GM12878 (cell line): Measurements from ENCODE around the gene C10orf90.

Experiments
- CHD1 ChIP-seq: IDR thresholded peaks from 2 replicates; pipeline ENCODE4 v1.6.1; 2012; ENCODE audit warnings: low read depth, low read length, improper control_type of control experiment
- EP300 ChIP-seq, 2 experiments: fragments of 150-350 bp in 1 of 2; IDR thresholded peaks; 2 replicates each; pipeline ENCODE4 v1.6.1; 2011 to 2012; ENCODE audit warnings: low read depth in 2 of 2, low read length in 2 of 2, borderline replicate concordance in 1 of 2, improper control_type of control experiment in 1 of 2, inconsistent platforms in 1 of 2; ENCODE audit not compliant: control insufficient read depth in 1 of 2
- EZH2 ChIP-seq: IDR thresholded peaks from 2 replicates; pipeline ENCODE4 v1.6.1; 2012; ENCODE audit warnings: low read depth, mild to moderate bottlenecking, control low read depth, inconsistent platforms, low read length, borderline replicate concordance; ENCODE audit not compliant: control insufficient read depth
- HDGF ChIP-seq: fragments of 450-650 bp; IDR thresholded peaks from 2 replicates; pipeline ENCODE4 v1.6.1; 2016; ENCODE audit warnings: antibody characterized with exemption
- KDM1A ChIP-seq: fragments of 200-600 bp; sonication (generic); IDR thresholded peaks from 2 replicates; pipeline ENCODE4 v1.6.1; 2016; ENCODE audit warnings: borderline replicate concordance
- MAX ChIP-seq: IDR thresholded peaks from 2 replicates; pipeline ENCODE4 v1.6.1; 2012; ENCODE audit warnings: low read depth, low read length, improper control_type of control experiment
- NR2C2 ChIP-seq: IDR thresholded peaks from 2 replicates; pipeline ENCODE4 v1.6.1; 2011; ENCODE audit warnings: borderline replicate concordance, low read depth; ENCODE audit not compliant: control insufficient read depth, insufficient read length
- POLR2A ChIP-seq: IDR thresholded peaks from 2 replicates; pipeline ENCODE4 v1.6.1; 2011; ENCODE audit warnings: low read depth, mild to moderate bottlenecking, low read length
- POLR2AphosphoS5 ChIP-seq: IDR thresholded peaks from 2 replicates; pipeline ENCODE4 v1.6.1; 2011; ENCODE audit warnings: mild to moderate bottlenecking, low read length, inconsistent platforms
- RELA ChIP-seq: fragments of 450-650 bp; IDR thresholded peaks from 2 replicates; pipeline ENCODE4 v1.8.0; 2014; ENCODE audit warnings: borderline replicate concordance; ENCODE audit not compliant: partially characterized antibody
- SRF ChIP-seq, 2 experiments: IDR thresholded peaks; 2 replicates each; pipeline ENCODE4 v1.6.1; 2011; ENCODE audit warnings: low read depth in 2 of 2, low read length in 2 of 2, mild to moderate bottlenecking in 1 of 2, moderate library complexity in 1 of 2
- TAF1 ChIP-seq: IDR thresholded peaks from 2 replicates; pipeline ENCODE4 v1.6.1; 2011; ENCODE audit warnings: mild to moderate bottlenecking, low read depth, low read length, borderline replicate concordance
- TF ChIP-seq, protein P1 (sequence below), 3 experiments: IDR thresholded peaks in 2 of 3; conservative IDR thresholded peaks in 1 of 3; 2 replicates each; pipeline ENCODE4 v1.5.1; 2011; ENCODE audit warnings: low read depth in 3 of 3, low read length in 3 of 3, mild to moderate bottlenecking in 3 of 3, control low read depth in 2 of 3, moderate library complexity in 2 of 3, inconsistent platforms in 1 of 3, mixed read lengths in 1 of 3; ENCODE audit not compliant: control insufficient read depth in 2 of 3, insufficient read depth in 1 of 3; ENCODE audit errors: extremely low read depth in 1 of 3

GRCh38 chr10:126516515-126516914, 154.0 kb downstream of the C10orf90 start:
- TF ChIP-seq EZH2 (no peak), EP300 (IDR thresholded peaks at IDR 0.05; ENCODE audit: borderline replicate concordance in 1 of 2, control insufficient read depth in 1 of 2, low read depth in 2 of 2, low read length in 2 of 2) (no peak), POLR2A (no peak), NR2C2 (no peak), HDGF (no peak), TAF1 (no peak), RELA (no peak), CHD1 (no peak), SRF (IDR thresholded peaks at IDR 0.05; ENCODE audit: low read depth in 2 of 2, low read length in 2 of 2) (no peak), KDM1A (no peak), MAX (no peak), POLR2AphosphoS5 (no peak)
- TF ChIP-seq, protein P1, sequence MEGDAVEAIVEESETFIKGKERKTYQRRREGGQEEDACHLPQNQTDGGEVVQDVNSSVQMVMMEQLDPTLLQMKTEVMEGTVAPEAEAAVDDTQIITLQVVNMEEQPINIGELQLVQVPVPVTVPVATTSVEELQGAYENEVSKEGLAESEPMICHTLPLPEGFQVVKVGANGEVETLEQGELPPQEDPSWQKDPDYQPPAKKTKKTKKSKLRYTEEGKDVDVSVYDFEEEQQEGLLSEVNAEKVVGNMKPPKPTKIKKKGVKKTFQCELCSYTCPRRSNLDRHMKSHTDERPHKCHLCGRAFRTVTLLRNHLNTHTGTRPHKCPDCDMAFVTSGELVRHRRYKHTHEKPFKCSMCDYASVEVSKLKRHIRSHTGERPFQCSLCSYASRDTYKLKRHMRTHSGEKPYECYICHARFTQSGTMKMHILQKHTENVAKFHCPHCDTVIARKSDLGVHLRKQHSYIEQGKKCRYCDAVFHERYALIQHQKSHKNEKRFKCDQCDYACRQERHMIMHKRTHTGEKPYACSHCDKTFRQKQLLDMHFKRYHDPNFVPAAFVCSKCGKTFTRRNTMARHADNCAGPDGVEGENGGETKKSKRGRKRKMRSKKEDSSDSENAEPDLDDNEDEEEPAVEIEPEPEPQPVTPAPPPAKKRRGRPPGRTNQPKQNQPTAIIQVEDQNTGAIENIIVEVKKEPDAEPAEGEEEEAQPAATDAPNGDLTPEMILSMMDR (IDR thresholded peaks at IDR 0.05 in 2 of 3, conservative IDR thresholded peaks at IDR 0.05 in 1 of 3; ENCODE audit: control insufficient read depth in 2 of 3, extremely low read depth in 1 of 3, insufficient read depth in 1 of 3, low read depth in 3 of 3, low read length in 3 of 3) = no peak
